KG1 (cell line): ENCODE data around the gene C5AR2.
"Not testable (repeated sequence)": the region's sequence is repeated elsewhere in the genome, so short reads cannot be mapped to it uniquely, and the experiment has no call there.

Source experiments
- DNase-seq: peaks from one replicate; lab custom pipeline; 2025; lab: John Stamatoyannopoulos, UW

C5AR2 gene

GRCh38 chr19:47323872-47324271, 8.1 kb upstream of the C5AR2 start:
- DNase-seq, result no peak

- DNase-seq, result no peak
Measured at GRCh38 chr19:47324502-47324901, 7.5 kb upstream of the C5AR2 start.

GRCh38 chr19:47330466-47330869, 1.5 kb upstream of the C5AR2 start:
- DNase-seq, result peak; percentile 10

- DNase-seq, result no peak
Measured at GRCh38 chr19:47331490-47331889, 485 bp upstream of the C5AR2 start.

- peak; percentile 52 for DNase-seq
Measured at GRCh38 chr19:47336765-47337718, 5.1 kb downstream of the C5AR2 start.

GRCh38 chr19:47339196-47339880, 7.4 kb downstream of the C5AR2 start:
- no peak for DNase-seq

- DNase-seq, result no peak
Measured at GRCh38 chr19:47340477-47341208, 8.7 kb downstream of the C5AR2 start.

- no peak for DNase-seq
Measured at GRCh38 chr19:47341734-47342133, 9.8 kb downstream of the C5AR2 start.

GRCh38 chr19:47343194-47343802, 11.3 kb downstream of the C5AR2 start:
- no peak for DNase-seq

- DNase-seq, result no peak
Measured at GRCh38 chr19:47344425-47344824, 12.4 kb downstream of the C5AR2 start.

- not testable (repeated sequence) for DNase-seq
Measured at GRCh38 chr19:47346024-47346423, 14.0 kb downstream of the C5AR2 start.

- peak; percentile 99 for DNase-seq
Measured at GRCh38 chr19:47348819-47349795, 17.1 kb downstream of the C5AR2 start, which contains the start of gene DHX34. TSS of gene DHX34 (plus strand) at chr19:47349315. CDS start at chr19:47353031, 3,716 bp downstream.

GRCh38 chr19:47350630-47351029, 18.7 kb downstream of the C5AR2 start:
- no peak for DNase-seq

GRCh38 chr19:47351548-47351947, 19.6 kb downstream of the C5AR2 start:
- no peak for DNase-seq

- no peak for DNase-seq
Measured at GRCh38 chr19:47352095-47352494, 20.1 kb downstream of the C5AR2 start.

- DNase-seq, result no peak
Measured at GRCh38 chr19:47353307-47353712, 21.3 kb downstream of the C5AR2 start.

- DNase-seq, result no peak
Measured at GRCh38 chr19:47356900-47357299, 24.9 kb downstream of the C5AR2 start.

GRCh38 chr19:47357788-47358680, 26.1 kb downstream of the C5AR2 start:
- no peak for DNase-seq

- DNase-seq, result no peak
Measured at GRCh38 chr19:47358936-47359335, 27.0 kb downstream of the C5AR2 start.

GRCh38 chr19:47362321-47362720, 30.3 kb downstream of the C5AR2 start:
- no peak for DNase-seq
